Testis (tissue), 2 donors: ENCODE data around the gene PRICKLE4.

Experiments used
- POLR2A ChIP-seq: fragments of 450-650 bp; IDR thresholded peaks from one replicate; pipeline ENCODE4 v1.6.1; 2017; ENCODE audit warnings: antibody characterized with exemption, mild to moderate bottlenecking, moderate library complexity
- TF ChIP-seq, protein P1 (sequence below), 3 experiments: fragments of 450-650 bp in 2 of 3; fragments of 200-600 bp in 1 of 3; sonication (generic) in 1 of 3; IDR thresholded peaks; one replicate each; pipeline ENCODE4 v1.5.1; 2016 to 2019; ENCODE audit warnings: antibody characterized with exemption in 3 of 3, mild to moderate bottlenecking in 2 of 3, moderate library complexity in 1 of 3

- TF ChIP-seq, protein P1, sequence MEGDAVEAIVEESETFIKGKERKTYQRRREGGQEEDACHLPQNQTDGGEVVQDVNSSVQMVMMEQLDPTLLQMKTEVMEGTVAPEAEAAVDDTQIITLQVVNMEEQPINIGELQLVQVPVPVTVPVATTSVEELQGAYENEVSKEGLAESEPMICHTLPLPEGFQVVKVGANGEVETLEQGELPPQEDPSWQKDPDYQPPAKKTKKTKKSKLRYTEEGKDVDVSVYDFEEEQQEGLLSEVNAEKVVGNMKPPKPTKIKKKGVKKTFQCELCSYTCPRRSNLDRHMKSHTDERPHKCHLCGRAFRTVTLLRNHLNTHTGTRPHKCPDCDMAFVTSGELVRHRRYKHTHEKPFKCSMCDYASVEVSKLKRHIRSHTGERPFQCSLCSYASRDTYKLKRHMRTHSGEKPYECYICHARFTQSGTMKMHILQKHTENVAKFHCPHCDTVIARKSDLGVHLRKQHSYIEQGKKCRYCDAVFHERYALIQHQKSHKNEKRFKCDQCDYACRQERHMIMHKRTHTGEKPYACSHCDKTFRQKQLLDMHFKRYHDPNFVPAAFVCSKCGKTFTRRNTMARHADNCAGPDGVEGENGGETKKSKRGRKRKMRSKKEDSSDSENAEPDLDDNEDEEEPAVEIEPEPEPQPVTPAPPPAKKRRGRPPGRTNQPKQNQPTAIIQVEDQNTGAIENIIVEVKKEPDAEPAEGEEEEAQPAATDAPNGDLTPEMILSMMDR (IDR thresholded peaks at IDR 0.05) = no peak
- no peak for TF ChIP-seq POLR2A
Observed at GRCh38 chr6:41741625-41742490, 38.7 kb upstream of the PRICKLE4 start.
